Parathyroid adenoma (tissue), 2 donors: ENCODE data around the gene BAIAP2.
"Not testable (repeated sequence)": the region's sequence is repeated elsewhere in the genome, so short reads cannot be mapped to it uniquely, and the experiment has no call there.

ENCODE experiments used
- H2AFZ ChIP-seq: fragments of 300-600 bp; sonication (generic); one replicate; pipeline ENCODE4 v1.7.0; 2017; ENCODE audit warnings: antibody characterized with exemption, mild to moderate bottlenecking
- H3K27ac ChIP-seq: fragments of 300-600 bp; sonication (generic); one replicate; pipeline ENCODE4 v1.7.0; 2017
- H3K27me3 ChIP-seq: fragments of 300-600 bp; sonication (generic); one replicate; pipeline ENCODE4 v1.7.0; 2017; ENCODE audit warnings: low read length; ENCODE audit not compliant: control insufficient read depth, insufficient read depth
- H3K36me3 ChIP-seq: fragments of 300-600 bp; sonication (generic); one replicate; pipeline ENCODE4 v1.7.0; 2017; ENCODE audit warnings: low read length; ENCODE audit not compliant: control insufficient read depth, insufficient read depth
- H3K4me1 ChIP-seq: fragments of 300-600 bp; sonication (generic); one replicate; pipeline ENCODE4 v1.7.0; 2017; ENCODE audit warnings: control low read depth
- H3K4me2 ChIP-seq: fragments of 300-600 bp; sonication (generic); one replicate; pipeline ENCODE4 v1.7.0; 2017; ENCODE audit warnings: low read length
- H3K4me3 ChIP-seq: fragments of 300-600 bp; sonication (generic); one replicate; pipeline ENCODE4 v1.7.0; 2017; ENCODE audit warnings: low read depth, low read length
- H3K79me2 ChIP-seq: fragments of 300-600 bp; sonication (generic); one replicate; pipeline ENCODE4 v1.7.0; 2017; ENCODE audit warnings: control low read depth
- H3K9ac ChIP-seq: fragments of 300-600 bp; sonication (generic); one replicate; pipeline ENCODE4 v1.7.0; 2017; ENCODE audit warnings: mild to moderate bottlenecking
- H3K9me3 ChIP-seq: fragments of 300-600 bp; sonication (generic); one replicate; pipeline ENCODE4 v1.7.0; 2017; ENCODE audit warnings: low read length; ENCODE audit not compliant: control insufficient read depth
- TF ChIP-seq, protein P1 (sequence below): fragments of 300-600 bp; sonication (generic); IDR thresholded peaks from one replicate; pipeline ENCODE4 v1.7.0; 2017; ENCODE audit warnings: antibody characterized with exemption, mild to moderate bottlenecking
- donor health status: primary hyperparathyroidism.

BAIAP2 gene

DNA sequence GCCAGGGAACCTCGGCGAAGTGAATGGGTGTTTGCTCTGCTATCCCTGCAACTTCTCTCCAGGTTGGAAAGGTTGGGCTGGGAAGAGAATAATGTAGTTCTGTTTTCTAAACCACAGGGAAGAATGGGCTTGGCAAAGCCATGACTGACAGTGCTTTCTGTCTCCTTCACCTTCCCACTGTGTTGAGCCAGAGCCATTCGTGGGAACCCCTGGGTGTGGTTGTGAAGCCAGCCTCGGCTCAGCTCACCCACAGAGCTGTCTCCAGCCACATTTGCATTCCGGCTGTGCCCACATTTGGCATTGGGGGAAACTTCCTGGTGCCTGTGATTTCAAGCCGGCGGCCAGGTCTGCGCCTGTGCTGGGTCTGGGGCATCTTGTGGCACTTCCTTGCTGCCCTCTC lies 39.9 kb downstream of the BAIAP2 start:
- H2AFZ ChIP-seq: no peak overlapping the region
- TF ChIP-seq, protein P1, sequence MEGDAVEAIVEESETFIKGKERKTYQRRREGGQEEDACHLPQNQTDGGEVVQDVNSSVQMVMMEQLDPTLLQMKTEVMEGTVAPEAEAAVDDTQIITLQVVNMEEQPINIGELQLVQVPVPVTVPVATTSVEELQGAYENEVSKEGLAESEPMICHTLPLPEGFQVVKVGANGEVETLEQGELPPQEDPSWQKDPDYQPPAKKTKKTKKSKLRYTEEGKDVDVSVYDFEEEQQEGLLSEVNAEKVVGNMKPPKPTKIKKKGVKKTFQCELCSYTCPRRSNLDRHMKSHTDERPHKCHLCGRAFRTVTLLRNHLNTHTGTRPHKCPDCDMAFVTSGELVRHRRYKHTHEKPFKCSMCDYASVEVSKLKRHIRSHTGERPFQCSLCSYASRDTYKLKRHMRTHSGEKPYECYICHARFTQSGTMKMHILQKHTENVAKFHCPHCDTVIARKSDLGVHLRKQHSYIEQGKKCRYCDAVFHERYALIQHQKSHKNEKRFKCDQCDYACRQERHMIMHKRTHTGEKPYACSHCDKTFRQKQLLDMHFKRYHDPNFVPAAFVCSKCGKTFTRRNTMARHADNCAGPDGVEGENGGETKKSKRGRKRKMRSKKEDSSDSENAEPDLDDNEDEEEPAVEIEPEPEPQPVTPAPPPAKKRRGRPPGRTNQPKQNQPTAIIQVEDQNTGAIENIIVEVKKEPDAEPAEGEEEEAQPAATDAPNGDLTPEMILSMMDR: no peak
- H3K79me2 ChIP-seq: peaks cover 5% of the 10 kb centered on the region
- H3K4me3 ChIP-seq: no peak overlapping the region
- no peak overlapping the region for H3K4me2 ChIP-seq
- H3K27me3 ChIP-seq: no peaks in the 10 kb centered on the region
- no peaks in the 10 kb centered on the region for H3K4me1 ChIP-seq
- no peak overlapping the region for H3K27ac ChIP-seq
- no peaks in the 10 kb centered on the region for H3K36me3 ChIP-seq
- no peak overlapping the region for H3K9ac ChIP-seq
- no peaks in the 10 kb centered on the region for H3K9me3 ChIP-seq

DNA sequence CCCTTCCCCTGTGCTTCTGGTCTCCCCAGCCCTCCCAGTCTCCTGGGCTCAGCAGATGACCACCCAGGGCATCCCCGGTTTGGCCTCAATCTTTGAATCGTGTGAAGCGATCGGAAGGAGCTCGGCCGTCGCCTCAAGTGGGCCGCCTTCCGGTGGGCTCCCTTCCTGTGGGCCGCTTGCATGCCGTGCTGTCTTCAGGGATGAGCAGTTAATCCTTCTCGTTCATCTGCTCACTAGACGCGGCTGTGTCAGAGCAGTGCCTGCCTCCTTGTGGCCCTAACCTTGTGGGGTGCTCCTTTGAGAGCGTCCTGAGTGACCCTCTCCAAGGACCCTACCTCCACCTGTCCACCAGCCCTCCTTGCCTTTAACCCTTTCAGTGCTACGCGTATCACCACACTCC lies 40.4 kb downstream of the BAIAP2 start:
- no peak overlapping the region for H3K27ac ChIP-seq
- no peaks in the 10 kb centered on the region for H3K27me3 ChIP-seq
- H3K79me2 ChIP-seq: peaks cover 5% of the 10 kb centered on the region
- no peak overlapping the region for H3K4me3 ChIP-seq
- no peaks in the 10 kb centered on the region for H3K36me3 ChIP-seq
- no peak overlapping the region for H2AFZ ChIP-seq
- H3K4me1 ChIP-seq: no peaks in the 10 kb centered on the region
- no peaks in the 10 kb centered on the region for H3K9me3 ChIP-seq
- no peak overlapping the region for H3K9ac ChIP-seq
- TF ChIP-seq, protein P1: no peak
- H3K4me2 ChIP-seq: no peak overlapping the region

DNA sequence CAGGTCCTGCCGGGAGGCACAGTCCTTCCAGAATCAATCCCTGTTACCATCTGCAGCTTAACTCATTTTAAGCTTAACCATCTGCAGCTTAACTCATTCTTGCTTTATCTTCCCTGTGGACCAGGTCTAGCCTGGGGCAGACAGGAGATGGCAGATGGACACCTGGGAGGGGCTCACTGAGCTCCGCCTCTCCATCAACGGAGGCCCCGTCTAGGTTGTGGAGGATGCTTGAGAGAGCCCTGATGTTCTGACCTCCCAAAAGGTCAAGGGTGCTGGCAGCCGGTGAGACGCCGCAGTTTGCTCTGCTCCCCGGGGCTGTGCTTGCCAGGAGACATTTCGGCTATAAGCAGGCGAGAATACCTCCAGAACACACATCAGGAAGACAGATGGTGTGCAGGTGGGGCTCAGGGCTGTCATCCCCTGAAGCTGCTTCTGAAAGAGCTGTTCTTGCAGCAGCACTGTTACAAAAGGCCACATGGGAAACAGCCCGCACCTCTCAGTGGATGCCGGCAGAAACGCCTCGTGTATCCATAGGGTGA lies 41.3 kb downstream of the BAIAP2 start:
- TF ChIP-seq, protein P1: no peak
- Histone ChIP-seq H3K9me3 (no peaks in the 10 kb centered on the region), H3K27me3 (no peaks in the 10 kb centered on the region), H3K4me3 (no peak overlapping the region), H3K4me1 (no peaks in the 10 kb centered on the region), H3K79me2 (peaks cover 5% of the 10 kb centered on the region), H2AFZ (no peak overlapping the region), H3K4me2 (no peak overlapping the region), H3K9ac (no peak overlapping the region), H3K27ac (no peak overlapping the region), H3K36me3 (no peaks in the 10 kb centered on the region)

DNA sequence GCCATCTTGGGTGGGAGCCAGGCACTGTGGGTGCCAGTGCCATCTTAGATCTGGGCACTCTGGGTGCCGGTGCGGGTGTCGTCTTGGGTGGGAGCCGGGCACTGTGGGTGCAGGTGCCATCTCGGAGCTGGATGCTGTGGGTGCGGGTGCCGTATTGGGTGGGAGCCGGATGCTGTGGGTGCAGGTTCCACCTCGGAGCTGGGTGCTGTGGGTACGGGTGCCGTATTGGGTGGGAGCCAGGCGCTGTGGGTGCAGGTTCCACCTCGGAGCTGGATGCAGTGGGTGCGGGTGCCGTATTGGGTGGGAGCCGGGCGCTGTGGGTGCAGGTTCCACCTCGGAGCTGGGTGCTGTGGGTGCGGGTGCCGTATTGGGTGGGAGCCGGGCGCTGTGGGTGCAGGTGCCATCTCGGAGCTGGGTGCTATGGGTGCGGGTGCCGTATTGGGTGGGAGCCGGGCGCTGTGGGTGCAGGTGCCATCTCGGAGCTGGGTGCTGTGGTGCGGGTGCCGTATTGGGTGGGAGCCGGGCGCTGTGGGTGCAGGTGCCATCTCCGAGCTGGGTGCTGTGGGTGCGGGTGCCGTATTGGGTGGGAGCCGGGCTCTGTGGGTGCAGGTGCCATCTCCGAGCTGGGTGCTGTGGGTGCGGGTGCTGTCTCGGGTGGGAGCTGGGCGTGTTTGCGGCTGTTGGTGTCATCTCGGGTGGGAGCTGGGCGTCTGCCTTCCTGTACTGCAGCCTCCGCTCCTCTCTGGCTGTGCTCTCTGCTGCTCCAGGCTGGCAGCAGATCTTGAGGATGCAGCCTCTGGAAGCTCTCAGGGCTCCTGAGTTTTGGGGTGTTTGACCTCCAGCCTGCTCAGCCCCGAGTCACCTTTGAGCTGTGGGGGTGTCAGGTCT lies 43.3 kb downstream of the BAIAP2 start:
- not testable (repeated sequence) for H3K9ac ChIP-seq, H3K9me3 ChIP-seq, H3K4me2 ChIP-seq, H3K79me2 ChIP-seq, H3K27me3 ChIP-seq, H2AFZ ChIP-seq, H3K4me3 ChIP-seq, H3K27ac ChIP-seq, H3K36me3 ChIP-seq, H3K4me1 ChIP-seq

DNA sequence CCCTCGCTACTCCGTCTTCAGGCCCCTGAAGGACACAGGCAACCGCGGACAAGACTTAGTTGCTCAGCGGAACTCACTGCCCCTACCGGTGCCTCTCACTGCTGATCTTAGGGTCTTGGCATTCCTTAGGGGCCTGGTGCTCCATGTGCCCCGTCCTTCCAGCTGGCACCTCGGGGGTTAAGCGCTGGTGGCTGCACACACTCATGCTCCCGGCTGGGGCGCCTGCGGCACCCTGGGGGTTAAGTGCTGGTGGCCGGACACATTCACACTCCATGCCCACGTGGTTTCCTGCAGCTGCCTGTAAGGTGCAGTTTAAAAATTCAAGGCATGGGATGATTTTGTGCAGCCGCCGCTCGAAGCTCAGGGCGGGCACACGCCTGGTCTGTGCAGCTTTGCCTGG lies 45.1 kb downstream of the BAIAP2 start:
- peaks cover 8% of the 10 kb centered on the region for H3K4me1 ChIP-seq
- peaks cover 7% of the 10 kb centered on the region for H3K79me2 ChIP-seq
- TF ChIP-seq, protein P1: no peak
- H3K9ac ChIP-seq: no peak overlapping the region
- no peak overlapping the region for H2AFZ ChIP-seq
- no peak overlapping the region for H3K4me2 ChIP-seq
- no peaks in the 10 kb centered on the region for H3K36me3 ChIP-seq
- no peaks in the 10 kb centered on the region for H3K9me3 ChIP-seq
- H3K4me3 ChIP-seq: no peak overlapping the region
- H3K27me3 ChIP-seq: no peaks in the 10 kb centered on the region
- H3K27ac ChIP-seq: no peak overlapping the region
